Suppressor macrophage (primary cell): ENCODE data around the gene WHRN.

Source experiments
- DNase-seq, 4 experiments: peaks; one replicate each; pipeline ENCODE4 v3.0.0-alpha.2; 2020 to 2022

Gene WHRN

DNA sequence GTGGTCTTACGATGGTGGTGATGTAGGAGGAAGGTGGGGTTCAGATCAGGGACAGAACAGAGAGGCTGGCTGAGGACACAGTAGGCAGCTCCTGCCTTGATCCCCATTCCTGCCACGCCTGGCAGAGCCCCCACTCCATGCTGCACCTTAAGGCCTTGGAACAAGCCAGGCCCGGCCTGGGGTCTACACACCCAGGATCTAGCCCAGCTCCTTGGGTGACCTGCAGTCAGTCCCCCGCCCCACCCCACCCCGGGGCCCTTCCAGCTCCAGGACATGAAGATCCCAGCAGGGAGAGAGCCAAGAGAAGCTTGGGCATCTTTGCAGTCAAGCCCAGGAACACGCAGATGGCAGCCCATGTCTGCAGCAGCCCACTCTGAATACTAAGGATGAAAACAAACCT lies 34.7 kb downstream of the WHRN start:
- no peak for DNase-seq

DNA sequence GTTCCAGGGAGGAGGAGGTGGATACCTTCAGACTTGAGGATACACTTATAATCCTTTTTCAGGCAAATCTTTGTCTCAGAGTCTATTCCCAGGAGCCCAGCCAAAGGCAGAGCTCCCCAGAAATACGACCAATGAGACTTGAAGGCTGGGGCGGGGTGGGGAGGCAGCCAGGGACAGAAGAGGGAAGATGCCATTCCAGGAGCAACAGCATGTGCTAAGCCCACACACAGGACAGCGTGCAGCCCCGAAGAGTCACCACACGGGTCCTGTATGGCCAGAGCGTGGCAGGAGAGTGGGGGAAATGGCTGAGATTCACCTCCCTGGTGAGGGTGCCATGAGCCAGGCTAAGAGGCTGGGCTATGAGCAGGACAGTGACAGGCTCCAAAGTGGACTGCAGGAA lies 35.2 kb downstream of the WHRN start:
- DNase-seq = no peak

DNA sequence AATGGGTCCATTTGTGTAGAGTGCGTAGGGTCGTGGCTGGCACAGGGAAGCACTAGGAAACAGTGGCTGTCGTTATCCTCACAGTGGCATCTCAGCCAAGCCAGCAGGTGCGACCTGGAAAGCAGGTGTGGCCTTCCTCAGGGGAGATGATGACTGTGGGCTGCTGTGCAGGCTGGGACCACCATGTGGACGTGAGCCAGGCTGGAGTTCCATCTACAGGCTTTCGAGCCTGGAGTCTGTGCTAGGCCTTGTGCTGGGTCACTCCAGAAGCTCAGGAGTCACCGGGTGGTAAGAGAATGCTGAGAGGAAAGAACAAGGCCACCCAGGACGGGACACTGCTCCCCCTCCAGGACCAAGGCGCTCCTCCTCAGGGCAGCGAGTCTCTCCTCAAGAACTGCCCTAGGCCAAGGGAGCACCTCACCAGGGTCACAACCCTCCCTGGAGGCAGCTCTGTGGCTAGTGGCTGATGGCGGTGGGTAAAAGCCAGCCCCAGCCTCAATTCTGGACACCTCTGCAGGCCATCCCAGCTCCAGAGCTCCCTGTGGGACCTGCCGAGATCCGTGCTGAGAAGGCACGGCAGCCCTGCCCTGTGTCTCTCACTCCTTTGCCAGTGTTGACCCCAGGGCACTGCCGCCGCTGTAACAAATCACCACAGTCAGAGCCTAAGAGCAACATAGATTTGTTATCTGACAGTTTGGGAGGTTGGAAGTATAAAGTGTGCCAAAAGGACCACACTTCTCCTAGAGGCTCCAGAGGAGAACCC lies 36.0 kb downstream of the WHRN start:
- DNase-seq = no peak

DNA sequence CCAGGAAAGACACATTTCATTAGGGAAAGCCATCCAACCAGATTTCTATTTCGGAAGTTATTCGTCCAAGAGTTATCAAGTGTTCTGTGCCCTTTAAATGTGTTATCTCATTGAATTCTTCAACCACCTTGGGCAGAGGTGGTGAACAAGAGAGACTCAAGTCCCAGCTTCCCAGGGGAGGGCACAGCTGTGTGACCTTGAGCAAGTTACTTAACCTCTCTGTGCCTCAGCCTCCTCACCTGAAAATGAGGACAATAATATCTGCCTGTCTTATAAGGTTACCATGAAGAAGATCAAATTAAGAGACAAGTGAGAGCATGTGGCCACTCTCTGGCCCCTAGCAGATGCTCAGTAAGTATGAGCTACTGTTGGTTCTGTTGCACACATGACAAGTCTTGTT lies 37.4 kb downstream of the WHRN start:
- no peak for DNase-seq

DNA sequence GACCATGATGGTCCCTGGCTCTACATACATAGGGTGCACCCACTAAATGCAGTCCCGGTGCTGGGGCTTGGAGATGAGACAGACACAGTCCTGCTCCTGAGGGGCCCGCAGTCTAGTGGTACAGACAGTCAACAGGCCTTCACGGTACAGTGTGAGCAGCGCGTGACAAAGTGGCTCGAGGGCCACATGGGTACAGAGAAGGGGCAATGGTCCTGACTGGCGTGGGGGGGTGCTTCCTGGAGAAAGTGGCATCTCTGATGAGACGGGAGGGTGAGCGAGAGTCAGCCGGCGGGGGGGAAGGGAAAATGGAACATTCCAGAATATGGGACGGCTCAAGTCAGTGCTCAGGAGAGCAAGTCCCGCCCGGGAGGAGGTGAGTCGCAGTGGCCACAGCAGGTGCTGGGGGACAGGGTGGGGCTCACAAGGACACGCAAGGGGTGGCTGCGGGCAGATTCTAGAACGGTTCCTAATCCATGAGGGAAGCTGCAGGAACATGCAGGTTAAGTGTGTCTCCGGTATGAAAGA lies 38.0 kb downstream of the WHRN start:
- no peak for DNase-seq

DNA sequence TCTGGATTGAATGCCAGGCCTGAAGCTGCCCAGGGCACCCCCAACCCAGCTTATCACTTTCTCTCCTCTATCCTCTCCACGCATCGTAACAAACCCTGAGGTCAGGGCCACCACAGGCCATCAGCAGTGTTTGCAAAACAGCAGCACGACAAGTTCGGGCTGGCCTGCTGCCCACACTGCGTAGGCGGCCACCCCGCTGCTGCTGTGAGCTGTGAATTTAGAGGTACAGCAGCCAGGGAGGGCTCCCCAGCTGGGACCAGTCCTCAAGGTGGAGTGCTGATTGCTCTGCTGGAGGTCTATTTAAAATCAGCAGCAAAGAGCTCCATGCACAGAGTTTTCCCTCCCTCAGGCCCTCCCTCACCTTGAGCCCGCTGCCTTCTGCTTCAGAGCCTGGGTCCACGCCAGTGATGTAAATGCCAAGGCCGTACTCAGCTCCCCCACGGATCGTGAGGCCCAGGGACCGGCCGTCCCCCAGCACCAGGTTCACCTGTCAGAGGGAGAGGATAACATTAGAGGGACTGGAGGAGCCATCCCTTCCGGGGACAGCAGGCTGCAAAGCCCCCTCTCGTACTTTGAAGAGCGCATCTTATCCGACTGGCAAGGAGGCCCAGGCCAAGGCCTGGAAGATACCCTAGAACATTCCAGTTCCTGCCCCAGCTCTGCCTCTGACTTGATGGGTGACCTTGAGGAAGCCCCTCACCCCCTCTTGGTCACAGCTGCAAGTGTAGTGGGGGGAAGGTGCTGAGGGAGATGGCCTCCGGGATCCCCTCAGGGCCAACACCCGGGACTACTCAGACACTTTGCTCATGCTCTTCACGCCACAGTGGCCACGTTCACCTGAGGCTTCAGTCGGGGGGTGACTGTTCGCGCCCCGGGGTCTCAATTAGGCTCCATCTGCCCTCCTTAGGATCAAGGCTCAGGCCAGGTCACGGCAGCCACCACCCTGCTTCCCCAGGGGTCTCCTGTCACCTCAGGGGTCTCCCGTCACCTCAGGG lies 39.1 kb downstream of the WHRN start:
- peak in 2 of 4 experiments; percentile 20 to 44 for DNase-seq

DNA sequence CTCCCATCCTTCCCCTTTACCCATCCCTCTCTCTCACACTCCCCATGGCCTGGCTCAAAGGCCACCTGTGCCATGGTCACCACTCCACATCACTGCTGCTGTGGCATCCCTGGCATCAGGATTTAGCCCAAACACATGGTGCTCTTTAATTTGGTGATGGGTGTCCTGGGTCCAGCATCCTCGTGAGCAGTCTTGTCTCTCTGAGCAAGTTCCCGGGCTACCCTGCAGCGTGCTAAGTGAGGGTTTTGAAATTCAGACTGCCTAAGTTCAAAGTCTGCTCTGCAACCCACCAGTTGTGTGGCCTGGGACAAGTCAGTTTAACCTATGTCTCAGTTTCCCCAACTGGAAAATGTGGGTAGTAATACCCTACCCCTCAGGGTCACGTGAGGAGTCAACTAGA lies 39.9 kb downstream of the WHRN start:
- no peak for DNase-seq

DNA sequence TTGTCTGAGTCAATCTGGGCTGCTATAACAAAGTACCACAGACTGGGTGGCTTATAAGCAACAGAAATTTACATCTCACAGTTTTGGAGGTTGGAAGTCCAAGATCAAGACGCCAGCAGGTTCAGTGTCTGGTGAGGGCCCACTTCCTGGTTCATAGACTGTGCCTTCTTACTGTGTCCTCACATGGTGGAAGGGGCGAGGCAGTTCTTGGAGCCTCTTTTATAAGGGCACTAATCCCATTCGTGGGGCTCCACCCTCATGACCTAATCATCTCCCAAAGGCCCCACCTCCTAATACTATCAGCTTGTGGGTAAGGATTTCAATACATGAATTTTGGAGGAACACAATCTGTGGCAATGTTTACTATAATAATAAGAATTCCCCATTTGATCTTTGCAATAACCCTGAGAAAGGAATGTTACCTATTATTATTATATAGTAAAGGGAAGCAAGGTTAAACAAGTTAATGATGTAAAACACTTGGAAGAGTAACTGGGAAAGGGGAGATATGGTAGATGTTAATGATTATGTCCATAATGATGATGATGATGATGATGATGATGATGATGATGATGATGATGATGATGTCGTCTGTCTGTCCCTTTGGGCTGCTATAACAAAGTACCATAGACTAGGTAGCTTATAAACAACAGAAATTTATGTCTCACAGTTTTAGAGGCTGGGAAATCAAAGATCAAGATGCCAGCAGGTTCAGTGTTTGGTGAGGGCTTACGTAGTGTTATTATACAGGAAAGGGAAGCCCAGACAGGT lies 40.8 kb downstream of the WHRN start:
- no peak for DNase-seq

DNA sequence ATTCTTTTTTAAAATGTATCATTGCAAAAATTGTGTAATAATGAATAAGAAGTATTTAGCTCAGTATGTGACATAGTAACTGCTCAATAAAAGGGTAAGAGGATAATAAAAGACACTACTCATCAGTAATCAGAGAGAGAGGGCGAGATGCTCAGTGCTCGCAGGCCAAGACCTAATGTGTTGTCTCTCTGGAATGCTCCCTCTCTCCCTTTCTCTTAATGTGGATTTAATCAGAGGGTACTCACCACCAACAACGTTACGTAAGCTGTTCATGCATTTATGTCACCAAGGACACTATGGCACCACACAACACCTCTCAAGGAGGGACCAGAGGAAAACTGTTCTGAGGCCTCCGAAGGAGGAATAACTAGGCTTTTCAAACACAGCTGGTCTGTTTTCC lies 42.5 kb downstream of the WHRN start:
- DNase-seq = no peak

DNA sequence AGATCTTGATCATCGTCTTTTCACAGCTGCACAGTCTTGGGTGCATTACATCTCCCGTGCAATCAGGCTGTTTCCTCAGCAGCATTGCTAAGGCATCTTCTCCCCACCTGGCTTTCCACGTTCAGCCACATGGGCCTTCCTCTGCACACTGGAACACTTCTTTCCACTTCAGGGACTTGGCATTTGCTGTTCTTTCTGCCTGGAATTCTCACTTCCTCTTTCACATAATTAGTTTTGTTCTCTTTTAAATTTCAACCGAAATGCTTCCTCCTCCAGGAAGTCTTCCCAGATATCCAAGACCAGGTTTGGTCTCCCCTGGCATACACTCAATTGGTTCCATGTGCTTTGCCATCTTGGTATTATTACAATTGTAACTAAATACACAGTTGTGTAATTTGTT lies 43.8 kb downstream of the WHRN start:
- peak in 2 of 4 experiments; percentile 35 to 39 for DNase-seq

DNA sequence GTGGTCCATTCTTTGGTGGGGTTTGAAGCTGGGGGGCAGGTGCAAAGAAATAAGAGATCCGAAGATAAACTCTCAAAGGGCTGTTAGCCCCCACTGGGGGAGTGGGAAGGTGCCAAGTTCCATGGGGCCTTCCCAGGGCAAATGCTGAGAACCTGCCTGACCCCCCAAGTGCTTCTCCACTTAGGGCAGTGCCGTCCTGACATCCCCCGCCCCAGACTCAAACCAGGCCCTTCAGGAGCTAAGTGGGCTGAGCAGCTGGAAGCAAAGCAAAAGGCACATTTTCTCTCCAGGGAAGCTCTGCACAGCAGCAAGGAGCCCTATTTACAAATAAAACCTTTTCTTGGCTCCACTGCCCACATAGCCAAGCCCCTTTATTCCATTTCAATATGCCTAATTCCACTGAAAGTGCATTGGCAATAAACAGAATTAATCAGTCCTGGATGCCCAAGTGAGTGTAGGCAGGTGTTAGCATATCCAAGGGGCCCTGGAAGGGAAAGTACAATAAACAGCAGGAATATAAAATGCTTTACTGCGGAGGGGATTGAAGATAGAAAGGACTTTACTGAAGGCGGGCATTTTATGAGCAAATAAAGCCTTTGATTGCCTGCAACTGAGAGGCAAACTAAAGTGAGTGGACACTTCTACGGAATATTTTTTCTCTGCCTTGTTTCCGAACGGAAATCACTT lies 44.6 kb downstream of the WHRN start:
- no peak for DNase-seq

DNA sequence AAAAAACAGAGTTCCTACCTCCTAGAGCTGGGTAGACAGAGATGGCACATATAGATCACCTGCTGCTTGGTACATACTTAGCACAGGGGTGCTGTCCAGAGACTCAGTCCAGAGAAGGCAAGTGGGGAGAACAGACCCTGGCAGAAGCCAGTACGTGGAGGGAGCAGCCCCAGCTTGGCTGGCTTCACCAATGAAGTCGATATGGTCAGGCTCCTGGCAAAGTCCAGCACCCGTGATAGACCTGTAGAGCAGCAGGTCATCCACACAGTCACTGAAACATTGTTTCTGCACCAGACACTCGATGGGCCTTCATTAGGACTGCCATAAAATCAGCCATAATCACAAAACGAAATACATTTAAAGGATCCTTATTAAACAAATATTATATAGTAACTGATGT lies 45.8 kb downstream of the WHRN start:
- no peak for DNase-seq

DNA sequence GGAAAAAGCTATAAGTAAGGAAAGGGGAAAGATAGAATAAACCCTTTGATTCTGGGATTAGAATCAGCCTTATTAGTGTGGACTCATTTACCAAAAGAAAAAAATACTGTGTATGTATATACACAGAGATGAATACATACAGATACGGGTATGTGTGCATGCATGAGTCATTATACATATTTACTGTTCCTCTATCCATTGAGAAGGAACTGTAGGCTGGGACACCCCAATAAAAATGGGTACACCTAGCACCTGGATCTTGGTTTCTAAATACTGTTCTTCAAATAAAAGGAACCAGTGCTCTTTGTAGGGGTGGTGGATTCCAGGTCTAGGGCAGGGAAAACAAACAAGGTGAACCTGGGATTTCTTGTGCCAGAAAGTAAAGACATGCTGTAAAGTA lies 48.3 kb downstream of the WHRN start:
- no peak for DNase-seq

DNA sequence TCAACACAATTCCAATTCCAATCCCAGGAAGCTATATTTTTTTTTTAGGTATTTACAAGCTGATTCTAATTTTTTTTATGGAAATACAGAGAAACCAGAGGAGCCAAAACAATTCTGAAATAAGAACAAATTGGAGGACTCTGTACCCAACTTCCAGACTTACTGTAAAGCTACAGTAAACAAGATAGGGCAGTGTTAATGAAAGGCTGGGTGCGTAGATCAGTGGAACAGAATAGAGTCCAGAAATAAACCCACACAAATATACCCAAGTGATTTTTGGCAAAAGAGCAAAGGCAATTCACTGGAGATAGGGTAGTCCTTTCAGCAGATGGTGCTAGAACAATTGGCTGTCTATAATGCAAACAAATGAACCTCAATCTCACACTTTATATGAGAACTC lies 50.6 kb downstream of the WHRN start:
- DNase-seq = no peak

DNA sequence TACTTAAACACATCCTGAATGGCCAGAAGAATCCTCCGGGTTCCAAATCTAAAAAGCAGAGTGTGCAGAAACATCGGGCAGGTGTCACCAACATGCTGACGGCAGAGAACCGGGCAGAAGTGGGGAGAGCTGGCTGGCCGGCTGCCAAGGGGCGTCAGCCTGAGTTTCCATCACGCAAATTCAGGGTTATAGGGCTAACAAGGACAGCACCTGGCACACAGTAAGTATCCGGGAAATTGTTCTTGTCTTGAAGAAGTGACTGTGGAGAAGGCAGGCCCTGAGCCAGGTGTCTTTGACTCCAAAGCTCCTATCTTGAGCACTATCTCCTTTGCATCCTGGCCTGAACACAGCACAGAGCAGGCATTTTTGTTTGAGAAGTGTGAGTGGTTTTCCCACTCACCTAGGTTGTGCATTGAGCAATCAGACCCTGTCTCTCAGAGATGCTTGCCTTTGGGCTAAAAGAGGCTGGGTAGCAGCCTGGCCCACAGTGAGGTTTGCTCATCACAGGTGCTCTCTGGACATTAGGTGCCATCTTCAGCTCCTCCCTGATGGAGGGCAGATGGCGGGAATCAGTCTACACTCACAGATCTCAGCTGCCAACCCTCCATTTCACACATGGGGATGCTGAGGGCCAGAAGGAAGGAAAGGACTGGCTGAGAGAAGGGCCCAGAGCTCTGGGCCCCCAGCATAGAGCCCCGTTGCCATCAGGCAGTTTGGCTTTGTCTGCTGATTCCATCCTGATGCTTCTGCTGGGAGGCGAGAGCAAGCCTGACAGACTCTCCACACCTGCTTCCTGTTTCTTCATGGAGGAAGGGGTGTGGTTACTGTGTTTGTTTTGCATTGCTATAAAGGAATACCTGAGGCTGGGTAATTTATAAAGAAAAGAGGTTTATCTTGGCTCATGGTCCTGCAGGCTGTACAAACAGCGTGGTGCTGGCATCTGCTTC lies 52.8 kb downstream of the WHRN start:
- no peak for DNase-seq

DNA sequence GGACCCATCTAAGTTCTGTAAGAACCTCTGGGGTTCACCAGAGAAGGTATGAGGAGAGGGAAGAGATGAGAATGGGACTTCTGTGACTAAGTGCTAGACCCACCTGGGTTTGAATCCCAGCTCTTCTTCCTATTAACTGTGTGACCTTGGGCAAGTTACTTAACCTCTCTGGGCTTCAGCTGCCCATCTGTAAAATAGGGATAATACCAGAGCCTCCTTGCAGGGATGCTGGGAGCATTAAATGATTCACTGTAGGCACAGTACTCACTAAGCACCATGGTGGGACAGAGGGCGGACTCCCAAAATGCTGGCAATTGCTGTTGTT lies 53.6 kb downstream of the WHRN start:
- DNase-seq = no peak

DNA sequence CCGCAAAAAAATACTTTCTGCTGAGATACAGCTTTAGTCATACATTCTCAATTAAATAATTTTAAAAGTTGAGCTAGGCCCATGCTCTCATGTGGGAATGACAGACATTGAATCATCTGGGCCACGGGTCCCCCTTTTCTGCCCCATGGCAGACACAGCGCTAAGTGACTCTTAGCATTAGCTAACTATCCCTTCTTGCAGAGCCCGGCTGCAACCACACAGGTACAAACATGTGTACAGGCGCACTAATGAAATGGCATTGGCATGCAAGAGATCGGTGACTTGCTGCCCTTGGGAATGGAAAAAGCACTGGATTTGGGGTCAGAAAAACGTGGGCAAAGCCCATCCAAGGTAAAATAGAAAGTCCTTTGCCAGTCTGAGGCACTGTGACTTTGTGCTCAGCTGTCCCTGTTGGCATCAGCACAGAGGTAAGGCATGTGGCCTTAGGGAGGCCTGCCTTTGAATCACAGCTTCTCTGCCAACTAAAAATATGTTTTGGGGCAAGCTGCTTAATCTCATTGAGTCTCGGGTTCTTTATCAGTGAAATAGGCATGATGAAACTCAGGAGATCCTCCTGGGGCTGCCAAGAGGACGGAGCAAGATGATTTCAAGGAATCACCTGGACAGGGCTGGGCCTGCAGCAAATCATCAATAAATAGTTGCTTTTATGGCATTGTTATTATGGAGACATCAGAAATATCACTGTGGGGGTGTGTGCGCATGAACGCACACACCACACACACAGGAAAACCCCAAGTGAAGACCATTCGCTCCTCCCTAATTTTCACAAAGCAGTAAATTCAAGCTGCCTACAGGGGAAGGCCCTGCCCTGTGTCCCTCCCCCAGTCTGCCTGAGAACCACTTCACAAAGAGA lies 54.2 kb downstream of the WHRN start:
- no peak for DNase-seq

DNA sequence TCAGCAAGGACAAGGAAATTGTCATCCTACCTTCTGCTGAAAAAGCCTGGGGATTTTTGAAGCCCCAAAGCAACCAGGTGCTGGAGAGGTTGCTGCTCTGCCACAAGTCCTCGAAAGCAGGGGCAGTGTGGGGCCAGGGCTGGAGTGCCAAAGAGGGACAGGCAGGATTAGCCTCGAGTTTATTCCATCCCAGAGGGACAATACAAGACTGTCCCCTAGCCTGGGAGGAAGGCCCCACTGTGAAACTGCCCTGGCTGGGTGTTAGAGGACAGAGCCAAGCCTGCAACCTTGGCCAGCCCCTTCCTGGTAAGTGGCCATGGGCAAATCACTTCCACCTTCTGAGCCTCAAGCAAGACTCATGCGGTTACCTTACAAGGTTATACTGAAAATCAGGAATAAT lies 55.1 kb downstream of the WHRN start:
- no peak for DNase-seq

DNA sequence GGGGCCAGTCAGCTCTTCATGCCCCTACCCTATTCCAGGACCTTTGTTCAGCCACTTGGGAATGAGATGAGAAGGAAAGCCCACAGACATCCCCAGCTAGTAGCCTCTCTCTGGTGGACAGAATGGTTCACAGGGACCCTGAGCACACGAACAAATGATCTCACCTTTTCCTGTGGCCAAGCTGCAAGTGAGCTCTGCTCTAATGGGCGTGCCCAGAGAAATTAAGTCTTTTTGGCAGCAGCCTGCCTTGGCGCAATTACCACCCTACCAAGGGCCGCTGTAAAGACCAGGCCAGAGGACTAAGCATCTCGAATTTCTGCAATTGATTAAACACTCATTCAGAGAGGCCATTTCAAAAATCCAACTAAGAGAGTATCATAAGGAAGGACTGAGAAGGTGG lies 56.0 kb downstream of the WHRN start:
- no peak for DNase-seq

DNA sequence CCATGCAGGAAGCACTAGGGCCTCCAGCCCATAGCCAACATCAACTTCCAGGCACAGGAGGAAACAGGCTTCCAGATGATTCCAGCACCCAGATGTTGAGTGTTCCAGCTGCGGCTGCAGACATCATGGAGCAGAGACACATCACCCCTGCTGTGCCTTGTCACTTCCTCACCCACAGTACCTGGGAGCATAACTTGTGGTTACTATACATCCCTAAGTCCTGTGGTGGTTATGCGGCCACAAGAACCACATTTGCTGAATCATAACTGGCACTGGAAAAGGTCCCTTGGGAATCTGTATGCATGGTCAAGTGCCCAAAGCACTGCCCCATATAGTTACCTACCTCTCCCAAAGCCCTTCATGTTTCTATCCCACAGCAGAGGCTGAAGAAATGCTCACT lies 56.6 kb downstream of the WHRN start:
- DNase-seq = no peak
